Hepatic stellate cell (primary cell): ENCODE measurements around the gene OSBPL5.

Source experiments
- DNase-seq: peaks from one replicate; pipeline ENCODE4 v3.0.0; 2011; ENCODE audit warnings: low spot score

OSBPL5 gene

DNA sequence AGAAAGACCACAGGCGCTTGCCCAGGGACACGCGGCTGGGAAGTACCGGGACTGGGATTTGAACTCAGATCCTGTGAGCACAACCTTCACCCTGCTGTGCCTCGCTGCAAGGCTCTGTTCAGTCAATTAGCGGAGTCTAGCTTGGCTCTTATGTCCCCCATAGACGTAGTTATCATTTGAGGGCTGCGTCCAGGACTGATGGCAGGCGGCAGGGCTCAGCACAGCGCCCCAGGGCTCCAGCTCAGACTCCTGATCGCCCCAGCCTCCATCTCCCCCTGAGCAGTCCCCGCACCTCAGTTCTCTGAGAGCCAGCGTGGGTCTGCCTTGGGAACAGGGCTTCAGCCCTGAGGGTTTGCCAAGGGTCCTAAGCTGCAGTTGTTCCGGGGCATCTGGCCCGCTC lies 33.7 kb upstream of the OSBPL5 start:
- DNase-seq = no peak

DNA sequence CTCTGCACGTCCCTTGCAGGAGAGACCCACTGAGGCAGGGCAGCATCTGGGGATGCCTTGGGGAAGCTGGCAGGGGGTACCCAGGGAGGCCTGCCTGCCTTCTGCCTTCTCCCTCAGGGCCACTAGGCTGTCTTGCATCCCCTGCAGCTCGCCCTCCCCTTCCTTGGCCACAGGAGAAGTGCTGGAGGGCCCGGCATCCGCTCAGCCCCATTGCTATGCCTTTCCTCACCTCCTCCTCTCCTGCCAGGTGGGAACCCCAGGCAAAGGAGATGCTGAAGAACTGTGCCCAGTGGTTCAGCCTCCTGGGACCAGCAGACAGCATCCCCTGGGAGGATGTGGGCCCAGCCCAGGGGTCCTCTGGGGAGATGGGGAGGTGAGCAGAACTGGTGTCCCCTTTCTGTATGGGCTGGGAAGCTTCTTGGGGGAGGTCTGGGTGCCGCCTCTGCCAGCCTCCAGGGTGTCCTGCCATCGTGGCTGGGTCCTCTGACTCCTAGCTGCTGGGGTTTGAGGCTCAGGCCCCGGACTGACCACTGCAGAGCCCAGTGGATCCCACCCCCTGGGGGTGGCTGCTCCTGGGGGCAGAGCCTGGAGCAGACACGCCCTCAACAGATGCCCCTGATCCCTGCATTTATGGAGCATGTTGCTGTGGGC lies 32.9 kb upstream of the OSBPL5 start:
- DNase-seq = no peak

DNA sequence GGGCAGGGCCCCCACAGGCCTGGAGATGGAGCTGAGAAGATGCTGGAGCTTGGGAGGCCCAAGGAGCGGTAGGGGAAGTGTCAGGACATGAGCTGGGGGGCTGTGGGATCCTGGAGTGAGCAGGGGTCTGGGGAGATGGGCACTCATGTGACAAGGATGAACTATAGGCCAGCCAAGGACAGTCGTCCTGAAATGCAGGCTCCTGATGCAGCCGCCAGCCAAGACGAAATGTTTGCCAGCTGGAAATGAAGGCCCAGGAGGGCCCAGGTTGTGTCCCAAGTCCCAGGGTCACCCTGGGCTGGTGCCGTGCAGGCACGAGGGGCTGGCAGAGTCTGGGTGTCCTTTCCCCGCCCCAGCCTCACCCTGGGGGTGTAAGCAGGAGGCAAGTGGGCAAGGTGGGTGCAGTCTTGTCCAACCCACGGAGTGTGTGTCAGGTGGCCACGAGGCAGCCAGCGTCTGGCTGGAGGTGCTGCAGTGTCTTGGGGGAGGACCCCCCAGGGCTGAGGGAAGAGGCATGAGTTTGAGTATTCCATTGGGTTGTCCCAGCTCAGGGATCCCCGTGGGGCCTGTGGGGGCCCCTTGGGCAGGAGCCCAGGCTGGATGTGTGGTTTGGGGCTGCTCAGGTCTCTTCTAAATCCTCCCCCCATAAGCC lies 32.1 kb upstream of the OSBPL5 start:
- DNase-seq = no peak

DNA sequence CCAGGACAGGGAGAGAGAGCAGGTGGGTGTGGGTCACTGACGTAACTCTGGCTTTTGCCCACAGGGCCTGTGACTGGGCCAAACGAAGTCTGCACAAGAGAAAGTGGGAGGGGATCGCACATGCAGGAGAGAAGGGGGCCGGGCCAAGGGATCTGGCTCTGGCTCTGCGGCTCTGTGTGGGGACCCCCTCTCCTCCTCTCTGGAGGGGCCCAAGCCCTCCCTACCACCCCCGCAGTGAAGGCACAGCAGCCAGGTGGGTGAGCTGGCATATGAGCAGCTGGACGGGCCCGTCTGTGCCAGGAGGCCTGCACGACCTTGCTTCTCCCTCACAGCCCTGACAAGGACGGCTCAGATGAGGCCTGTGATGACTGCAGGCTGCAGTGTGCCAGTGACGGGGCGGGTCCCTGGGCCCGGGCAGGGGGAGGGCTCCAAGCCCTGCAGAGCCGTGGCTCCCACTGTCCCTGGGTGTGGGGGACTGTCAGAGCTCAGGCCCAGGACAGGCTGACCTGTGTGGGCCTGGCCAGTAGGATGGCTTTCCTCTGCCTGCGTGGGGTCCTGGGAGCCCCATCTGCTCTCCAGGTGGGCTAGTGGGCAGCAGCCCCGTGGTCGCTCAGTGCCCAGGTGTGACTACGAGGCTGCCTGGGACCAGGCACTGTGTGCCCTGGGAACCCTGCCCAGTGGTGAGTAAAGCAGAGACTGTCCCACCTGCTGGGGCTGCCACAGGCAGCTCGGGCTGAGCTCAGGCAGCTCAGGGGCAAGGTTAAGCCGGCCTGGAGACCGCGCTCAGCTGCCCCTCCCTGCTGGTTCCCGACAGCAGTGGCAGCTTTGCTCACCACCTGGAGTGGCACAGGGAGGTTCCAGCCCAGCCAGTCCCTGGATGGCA lies 31.3 kb upstream of the OSBPL5 start:
- DNase-seq = no peak

DNA sequence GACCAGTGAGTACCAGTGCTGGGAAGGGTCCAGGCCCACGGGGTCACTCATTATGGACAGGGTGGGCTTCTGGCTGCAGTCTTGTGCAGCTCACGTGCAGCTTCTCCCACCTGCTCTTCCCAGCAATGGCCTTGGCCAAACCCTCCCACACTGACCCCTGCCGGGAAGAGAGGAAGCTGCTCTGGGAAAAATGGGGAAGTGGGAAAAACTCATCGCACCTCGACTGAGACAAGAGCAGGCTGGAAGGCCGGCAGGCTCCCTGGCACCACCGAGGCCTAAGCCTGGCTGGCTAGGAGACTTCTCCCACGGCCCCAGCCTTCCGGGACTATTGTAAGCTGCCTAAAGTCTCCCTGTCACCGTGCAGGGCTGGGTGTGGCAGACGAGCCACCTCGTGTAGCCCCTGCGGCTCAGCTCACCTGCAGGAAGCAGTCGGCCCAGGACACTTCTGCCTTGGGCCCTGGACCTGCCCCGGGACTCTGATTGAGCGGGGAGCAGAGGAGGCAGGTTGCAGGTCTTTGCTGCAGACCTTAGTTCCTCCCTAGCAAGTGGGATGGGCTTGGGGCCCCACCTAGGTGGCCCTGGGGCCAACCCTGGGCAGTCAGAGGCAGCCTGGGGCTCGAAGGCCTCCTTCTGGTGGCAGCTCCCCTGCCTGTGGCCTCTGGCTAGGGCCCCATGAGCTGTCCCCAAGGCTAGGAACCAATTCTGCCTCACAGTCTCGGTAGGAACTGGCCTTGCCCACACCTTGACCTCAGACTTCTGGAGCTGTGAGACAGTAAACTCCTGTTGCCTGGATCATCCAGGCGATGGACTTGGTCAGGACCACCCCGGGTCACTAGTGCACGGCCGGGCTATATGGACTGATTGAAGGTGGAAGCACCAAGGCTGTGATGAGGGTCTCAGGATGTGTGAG lies 30.4 kb upstream of the OSBPL5 start:
- DNase-seq = peak; percentile 64

DNA sequence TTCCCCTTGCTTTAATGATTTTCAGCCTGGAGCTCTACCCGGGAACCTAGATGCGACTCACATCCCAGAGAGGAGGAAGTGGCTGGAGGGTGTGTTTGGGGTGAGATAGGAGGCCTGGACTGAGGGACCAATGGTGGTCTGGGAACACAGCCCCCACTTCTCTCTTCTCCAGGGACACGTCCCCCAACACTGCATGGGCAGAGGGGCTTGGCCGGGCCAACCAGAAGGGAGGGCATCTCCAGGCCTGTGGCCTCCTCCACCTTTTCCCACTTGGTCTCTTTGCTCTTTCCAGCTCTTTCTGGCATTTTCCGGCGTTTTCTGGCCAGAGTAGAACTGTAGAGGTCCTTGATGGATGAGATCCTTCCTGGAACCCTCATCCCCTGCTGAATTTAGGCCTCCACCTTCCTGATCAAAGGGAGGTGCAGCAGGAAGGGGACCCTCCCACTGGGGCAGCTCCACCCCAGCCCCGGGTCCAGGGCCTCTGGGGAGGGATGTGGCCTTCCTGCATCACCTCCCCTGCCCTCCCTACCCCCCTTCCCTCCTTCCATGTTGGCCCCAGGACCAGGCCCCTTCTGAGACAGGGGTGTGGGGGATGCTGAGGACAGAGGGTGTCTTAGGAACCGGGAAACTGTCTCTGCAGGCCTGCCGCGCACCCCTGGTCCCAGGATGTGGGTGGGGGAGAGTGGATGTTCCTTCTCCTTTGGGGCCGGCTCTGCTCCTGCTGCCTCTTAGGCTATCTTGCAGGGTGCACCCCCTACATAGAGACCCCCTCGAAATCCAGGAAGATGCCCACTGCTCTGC lies 29.1 kb upstream of the OSBPL5 start:
- no peak for DNase-seq

DNA sequence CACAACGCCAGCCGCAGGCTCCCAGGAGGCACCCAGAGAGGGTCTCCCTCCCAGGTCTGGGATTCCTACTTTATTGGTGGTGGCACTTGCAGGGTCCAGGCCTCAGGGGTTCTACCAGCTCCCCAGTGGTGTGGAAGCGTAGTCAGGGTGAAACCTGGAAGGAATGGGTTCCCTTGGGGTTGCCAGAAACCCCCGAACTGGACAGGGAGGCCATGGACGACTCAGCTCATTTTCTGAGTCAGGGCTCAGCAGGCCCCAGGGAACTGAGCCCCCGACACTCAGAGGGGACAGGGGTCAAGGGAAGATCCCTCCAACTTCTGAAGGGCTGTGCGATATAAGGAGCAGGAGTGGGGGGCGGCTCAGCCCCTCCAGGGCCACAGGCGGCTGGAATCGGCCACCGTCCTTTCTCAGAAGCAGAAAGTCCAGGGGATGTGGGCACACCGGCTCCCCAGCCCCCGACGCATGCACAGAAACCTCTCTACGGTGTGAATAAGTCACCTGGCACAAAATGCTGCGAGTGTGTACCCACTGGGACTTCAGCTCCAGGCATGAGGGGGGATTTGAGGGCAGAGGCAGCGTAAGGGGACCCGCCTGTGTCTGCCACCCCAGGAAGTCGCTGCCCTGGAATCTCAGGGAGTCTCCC lies 28.4 kb upstream of the OSBPL5 start:
- DNase-seq = no peak

DNA sequence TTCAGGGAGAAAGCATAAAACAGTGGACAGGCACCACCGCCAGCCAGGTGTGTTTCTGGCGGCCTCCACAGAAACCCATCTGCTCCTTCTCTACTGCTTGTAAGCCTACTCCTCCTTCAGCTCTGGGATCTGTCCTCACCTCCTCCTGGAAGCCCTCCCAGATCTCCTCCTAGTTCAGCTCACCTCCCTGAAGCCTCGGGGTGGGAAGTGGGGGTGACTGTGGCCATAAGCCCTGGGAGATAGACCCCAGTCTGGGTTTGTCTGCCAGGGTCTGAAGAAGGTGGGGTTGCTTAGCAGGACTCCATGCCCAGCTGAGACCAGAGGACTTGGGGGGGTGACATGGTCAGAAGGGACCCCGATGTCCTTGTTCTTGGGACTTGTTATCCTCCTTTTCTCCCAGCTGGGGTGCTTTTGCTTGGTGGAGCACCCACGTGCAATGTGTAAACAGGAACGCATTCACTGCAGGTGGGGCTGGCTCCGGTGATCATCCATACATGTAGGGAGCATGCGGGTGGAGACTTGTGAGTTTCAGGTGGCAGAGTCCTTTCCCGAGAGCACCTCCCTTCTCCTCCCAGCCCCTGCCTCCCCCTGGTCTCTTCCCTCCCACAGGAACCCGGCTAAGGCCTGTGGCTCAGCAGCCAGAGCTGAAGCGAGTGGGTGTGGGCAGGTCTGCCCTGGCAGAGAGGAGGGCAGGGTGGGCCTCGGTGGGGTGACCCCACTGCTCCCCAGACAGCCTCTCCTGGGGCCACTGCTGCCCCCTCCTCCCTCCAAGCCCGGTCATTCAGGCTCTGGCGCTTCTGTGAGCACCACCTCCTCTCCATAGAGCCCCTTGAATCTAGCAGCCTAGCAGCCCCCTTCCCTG lies 27.6 kb upstream of the OSBPL5 start:
- DNase-seq = no peak

DNA sequence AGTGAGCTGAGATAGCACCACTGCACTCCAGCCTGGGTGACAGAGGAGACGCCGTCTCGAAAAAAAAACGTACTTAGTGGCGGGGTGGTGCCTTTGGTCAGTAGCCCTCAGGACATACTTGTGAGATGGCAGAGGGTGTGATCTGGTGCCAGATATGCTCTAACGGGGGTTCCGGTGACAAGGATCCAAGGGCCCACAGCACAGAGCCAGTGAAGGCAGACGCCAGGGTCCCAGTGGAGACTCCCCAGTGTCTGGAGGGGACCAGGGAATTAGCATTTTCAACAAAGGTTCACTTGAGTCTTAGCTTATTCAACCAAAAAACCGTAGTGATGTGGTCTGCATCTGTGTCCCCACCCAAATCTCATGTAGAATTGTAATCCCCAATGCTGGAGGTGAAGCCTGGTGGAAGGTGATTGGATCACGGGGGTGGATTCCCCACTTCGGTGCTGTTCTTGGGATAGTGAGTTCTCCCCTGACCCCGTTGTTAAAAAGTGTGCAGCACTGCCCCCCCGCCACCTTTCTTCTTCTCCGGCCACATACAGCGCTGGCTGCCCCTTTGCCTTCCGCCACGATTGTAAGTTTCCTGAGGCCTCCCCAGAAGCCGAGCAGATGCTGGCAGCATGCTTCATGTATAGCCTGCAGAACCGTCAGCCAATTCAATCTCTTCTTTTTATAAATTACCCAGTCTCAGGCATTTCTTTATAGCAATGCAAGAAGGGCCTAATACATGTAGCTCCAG lies 26.6 kb upstream of the OSBPL5 start:
- no peak for DNase-seq

DNA sequence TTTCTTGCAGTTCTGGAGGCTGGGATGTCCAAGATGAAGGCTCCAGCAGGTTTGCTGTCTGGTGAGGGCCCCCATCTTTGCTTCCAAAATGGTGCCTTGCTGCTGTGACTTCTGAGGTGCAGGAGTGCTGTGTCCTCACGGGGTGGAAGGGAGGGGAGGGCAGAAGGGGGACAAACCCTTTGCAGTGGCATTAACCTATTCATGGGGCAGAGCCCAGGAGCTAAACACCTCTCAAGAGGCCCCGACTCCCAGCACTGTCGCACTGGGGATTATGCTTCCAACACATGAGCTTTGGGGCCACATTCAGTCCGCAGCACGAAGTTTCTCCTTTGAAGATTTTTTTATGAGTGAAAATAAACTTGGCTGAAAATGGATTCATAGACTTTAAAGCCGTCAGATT lies 25.5 kb upstream of the OSBPL5 start:
- no peak for DNase-seq

DNA sequence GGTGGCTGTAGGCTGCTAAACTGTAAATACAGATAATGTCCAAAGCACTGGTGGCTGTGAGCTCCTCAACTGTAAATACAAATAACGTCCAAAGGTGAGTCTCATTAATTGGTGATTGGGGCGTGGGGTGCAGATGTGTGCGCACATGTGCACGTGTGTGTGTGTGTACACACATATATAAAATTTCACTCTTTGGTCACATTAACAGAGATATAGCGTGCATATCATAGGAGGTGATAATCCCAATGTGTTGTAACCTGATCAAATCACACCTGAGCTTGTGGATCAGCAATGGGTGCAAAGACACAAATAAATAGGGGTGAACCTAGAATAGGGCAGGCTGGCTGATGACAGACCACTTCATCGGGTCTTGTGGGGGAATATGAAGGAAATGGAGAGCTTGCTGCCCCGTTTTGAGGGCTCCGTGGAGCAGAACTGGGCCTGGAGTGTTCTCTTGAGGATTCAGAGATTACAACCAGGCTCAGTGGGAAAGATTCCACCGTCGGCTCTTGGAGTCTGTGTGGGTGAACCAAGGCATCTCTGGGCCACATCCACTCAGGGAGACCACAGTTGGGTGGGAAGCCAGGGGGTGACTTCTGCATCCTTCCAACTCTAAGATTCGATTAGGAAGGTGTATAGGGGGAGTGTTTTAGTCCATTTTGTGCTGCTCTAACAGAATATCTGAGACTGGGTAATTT lies 24.9 kb upstream of the OSBPL5 start:
- no peak for DNase-seq

DNA sequence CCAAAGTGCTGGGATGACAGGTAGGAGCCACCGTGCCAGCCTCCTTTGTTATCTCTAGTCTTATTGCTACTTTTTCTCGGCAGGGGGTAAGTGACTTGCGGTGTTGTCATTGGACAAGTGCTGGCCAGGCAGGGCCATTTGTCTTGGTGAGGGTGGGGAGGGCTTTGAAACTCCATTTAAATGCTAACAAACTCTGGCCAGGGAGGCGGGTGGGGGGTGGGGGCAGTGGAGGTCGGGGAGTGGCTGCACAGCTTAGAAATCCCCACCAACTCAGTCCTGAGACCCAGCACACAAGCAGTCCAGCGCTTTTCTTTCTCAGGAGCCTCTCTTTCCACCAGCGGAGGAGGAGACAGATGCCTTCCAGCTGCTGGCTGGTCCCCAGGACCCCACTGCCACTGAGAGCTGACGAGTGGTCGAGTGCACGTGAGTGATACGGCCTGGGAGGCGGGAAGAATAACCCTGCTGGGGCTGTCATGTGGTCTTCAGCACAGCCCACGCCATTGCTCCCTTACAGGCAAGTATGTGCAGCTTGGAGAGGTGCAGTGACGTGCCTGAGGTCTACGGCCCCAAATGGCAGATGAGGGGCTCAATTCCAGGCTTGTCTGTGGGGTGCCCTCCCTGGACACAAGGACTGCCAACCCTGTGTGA lies 24.2 kb upstream of the OSBPL5 start:
- DNase-seq = no peak

DNA sequence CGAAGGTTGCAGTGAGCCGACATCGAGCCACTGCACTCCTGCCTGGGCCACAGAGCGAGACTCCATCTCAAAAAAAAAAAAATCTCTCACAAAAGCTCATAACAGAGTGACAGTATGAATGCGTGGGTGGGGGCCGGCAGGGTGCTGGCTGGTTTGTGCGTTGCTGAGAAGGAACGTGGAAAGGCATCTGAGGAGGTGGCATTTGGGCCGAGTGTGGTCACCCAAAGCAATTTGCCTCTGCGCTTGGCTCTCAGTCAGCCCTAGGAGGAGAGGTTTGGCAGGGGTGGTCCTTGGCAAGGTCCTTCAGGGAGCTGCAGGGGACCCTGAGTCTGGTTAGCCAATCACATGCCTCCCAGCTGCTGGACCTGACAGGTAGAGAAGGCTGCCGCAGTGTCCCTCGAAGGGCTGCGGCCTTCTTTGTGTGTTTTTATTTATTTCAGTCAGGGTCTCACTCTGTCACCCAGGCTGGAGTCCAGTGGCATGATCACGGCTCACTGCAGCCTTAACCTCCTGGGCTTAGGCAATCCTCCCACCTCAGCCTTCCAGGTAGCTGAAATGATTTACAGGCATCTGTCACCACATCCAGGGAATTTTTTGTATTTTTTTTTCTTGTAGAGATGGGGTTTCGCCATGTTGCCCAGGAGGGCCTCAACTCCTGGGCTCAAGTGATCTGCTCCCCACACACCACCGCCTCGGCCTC lies 23.5 kb upstream of the OSBPL5 start:
- DNase-seq = no peak

DNA sequence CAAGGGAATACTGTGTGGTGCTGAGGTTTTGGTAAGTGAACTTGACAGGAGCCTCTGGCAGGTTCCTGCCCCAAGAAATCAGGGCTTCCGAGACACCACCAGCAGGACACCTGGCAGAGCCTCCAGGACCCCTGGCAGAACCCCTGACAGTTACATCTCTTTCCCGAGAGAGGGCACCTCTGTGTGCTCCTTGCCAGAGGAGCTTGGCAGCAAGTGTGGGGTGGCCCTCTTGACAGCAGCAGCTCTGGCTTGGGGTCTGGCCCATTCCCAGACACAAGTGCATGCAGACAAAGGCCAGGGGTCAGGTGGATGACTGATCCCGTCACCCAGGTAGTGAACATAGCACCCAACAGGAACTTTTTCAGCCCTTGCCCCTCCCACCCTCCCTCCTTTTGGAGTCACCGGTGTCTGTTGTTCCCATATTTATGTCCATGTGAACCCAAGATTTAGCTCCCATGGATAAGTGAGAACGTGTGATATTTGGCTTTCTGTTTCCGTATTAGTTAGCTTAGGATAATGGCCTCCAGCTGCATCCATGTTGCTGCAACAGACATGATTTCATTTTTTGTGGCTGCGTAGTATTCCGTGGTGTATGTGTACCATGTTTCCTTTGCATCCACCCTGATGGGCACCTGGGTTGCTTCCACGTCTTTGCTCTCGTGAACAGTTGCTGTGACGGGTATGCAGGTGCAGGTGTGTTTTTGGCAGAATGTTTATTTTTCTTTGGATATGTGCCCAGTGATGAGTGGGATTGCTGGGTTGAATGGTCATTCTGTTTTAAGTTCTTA lies 21.2 kb upstream of the OSBPL5 start:
- DNase-seq = no peak

DNA sequence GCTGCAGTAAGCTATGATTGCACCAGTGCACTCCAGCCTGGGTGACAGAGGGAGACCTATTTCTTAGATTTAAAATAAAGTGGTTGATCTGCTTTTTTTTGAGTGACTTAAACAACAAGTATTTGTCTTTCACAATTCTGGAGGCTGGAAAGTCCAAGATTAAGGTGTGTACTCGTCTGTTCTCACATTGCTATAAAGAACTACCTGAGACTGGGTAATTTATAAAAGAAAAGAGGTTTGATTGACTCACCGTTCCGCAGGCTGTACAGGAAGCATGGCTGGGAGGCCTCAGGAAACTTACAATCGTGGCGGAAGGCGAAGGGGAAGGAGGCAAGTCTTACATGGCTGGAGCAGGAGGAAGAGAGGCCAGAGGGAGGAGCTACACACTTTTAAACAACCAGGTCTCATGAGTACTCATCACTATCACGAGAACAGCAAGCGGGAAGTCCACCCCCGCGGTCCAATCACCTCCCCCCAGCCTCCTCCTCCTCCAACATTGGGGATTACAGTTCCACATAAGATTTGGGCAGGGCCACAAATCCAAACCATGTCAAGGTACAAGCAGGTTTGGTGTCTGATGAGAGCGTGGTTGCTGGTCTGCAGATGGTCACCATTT lies 19.7 kb upstream of the OSBPL5 start:
- DNase-seq = no peak

DNA sequence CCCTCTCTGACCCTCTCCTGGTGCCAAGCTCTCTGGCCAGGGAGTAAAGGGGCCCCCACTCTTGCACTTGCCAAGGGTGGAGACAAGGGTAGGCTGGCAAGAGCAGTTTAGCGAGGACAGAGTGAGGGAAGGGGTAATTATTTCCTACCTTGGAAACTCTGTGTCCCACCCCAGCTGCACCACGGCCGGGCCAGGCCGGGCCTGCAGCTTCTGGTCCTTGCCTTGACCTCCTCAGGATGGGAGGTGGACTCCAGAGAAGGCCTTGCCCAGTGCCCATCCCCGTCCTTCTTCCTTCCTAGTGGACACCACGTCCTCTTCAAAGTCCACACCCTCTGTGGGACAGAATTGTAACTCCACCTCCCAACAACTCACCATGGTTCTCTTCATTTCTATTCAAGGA lies 18.4 kb upstream of the OSBPL5 start:
- no peak for DNase-seq
